H1 (cell line): ENCODE results near the gene SPDYE2B.
"Not testable (repeated sequence)": the region's sequence is repeated elsewhere in the genome, so short reads cannot be mapped to it uniquely, and the experiment has no call there.

Experiments
- ASH2L ChIP-seq: fragments of 200-600, 300-600 bp; sonication (generic); IDR thresholded peaks from one replicate; pipeline ENCODE4 v1.7.1; 2017; ENCODE audit warnings: low read length
- BRCA1 ChIP-seq: IDR thresholded peaks from 2 replicates; pipeline ENCODE4 v1.6.1; 2012; ENCODE audit warnings: low read depth, low read length, improper control_type of control experiment
- CHD2 ChIP-seq: IDR thresholded peaks from 2 replicates; pipeline ENCODE4 v1.6.1; 2012; ENCODE audit warnings: low read length, improper control_type of control experiment
- CTCF ChIP-seq, 3 experiments: IDR thresholded peaks; 1 replicate in 2 of 3; 2 replicates in 1 of 3; pipeline versions ENCODE4 v1.5.1 to v1.6.1; 2011; ENCODE audit warnings: low read length in 3 of 3, mild to moderate bottlenecking in 3 of 3, inconsistent platforms in 2 of 3, low read depth in 1 of 3, moderate library complexity in 1 of 3; ENCODE audit not compliant: insufficient read depth in 1 of 3; ENCODE audit errors: control extremely low read depth in 1 of 3
- EP300 ChIP-seq, 2 experiments: IDR thresholded peaks; 1 replicate in 1 of 2; 2 replicates in 1 of 2; pipeline ENCODE4 v1.6.1; 2011 to 2012; ENCODE audit warnings: low read depth in 2 of 2, low read length in 2 of 2, mild to moderate bottlenecking in 2 of 2, borderline replicate concordance in 1 of 2, inconsistent platforms in 1 of 2, moderate library complexity in 1 of 2
- FOSL1 ChIP-seq: IDR thresholded peaks from 2 replicates; pipeline ENCODE4 v1.6.1; 2011; ENCODE audit warnings: mild to moderate bottlenecking, low read depth, low read length, moderate library complexity; ENCODE audit not compliant: insufficient read depth
- MAX ChIP-seq: IDR thresholded peaks from 2 replicates; pipeline ENCODE4 v1.6.1; 2012; ENCODE audit warnings: inconsistent platforms
- PHF8 ChIP-seq: fragments of 200-600 bp; sonication (generic); conservative IDR thresholded peaks from 2 replicates; pipeline ENCODE4 v1.7.1; 2012; ENCODE audit warnings: low read depth, mild to moderate bottlenecking, inconsistent platforms, low read length, moderate library complexity
- POLR2A ChIP-seq, 2 experiments: IDR thresholded peaks; 1 replicate in 1 of 2; 2 replicates in 1 of 2; pipeline ENCODE4 v1.6.1; 2011; ENCODE audit warnings: low read depth in 2 of 2, low read length in 2 of 2, mild to moderate bottlenecking in 2 of 2; ENCODE audit errors: control extremely low read depth in 1 of 2
- POLR2AphosphoS5 ChIP-seq: IDR thresholded peaks from 2 replicates; pipeline ENCODE4 v1.6.1; 2011; ENCODE audit warnings: low read depth, low read length
- RAD21 ChIP-seq, 2 experiments: IDR thresholded peaks in 1 of 2; conservative IDR thresholded peaks in 1 of 2; 2 replicates each; pipeline ENCODE4 v1.6.1; 2011; ENCODE audit warnings: low read depth in 2 of 2, low read length in 2 of 2, improper control_type of control experiment in 1 of 2, inconsistent platforms in 1 of 2, mild to moderate bottlenecking in 1 of 2, moderate library complexity in 1 of 2
- RBBP5 ChIP-seq: IDR thresholded peaks from 2 replicates; pipeline ENCODE4 v1.7.1; 2012; ENCODE audit warnings: low read depth, mild to moderate bottlenecking, inconsistent platforms, low read length, moderate library complexity, borderline replicate concordance
- RFX5 ChIP-seq: IDR thresholded peaks from 2 replicates; pipeline ENCODE4 v1.6.1; 2011; ENCODE audit warnings: low read depth, low read length, improper control_type of control experiment, borderline replicate concordance
- ZNF274 ChIP-seq: IDR thresholded peaks from 2 replicates; pipeline ENCODE4 v1.7.0; 2012; ENCODE audit warnings: low read length, borderline replicate concordance; ENCODE audit errors: extremely low read depth

- not testable (repeated sequence) for TF ChIP-seq CTCF (IDR thresholded peaks at IDR 0.05; ENCODE audit: control extremely low read depth in 1 of 3, insufficient read depth in 1 of 3, low read depth in 1 of 3, low read length in 3 of 3); RFX5; ASH2L; RAD21 (IDR thresholded peaks at IDR 0.05 in 1 of 2, conservative IDR thresholded peaks at IDR 0.05 in 1 of 2; ENCODE audit: low read depth in 2 of 2, low read length in 2 of 2); PHF8; MAX; EP300 (IDR thresholded peaks at IDR 0.05; ENCODE audit: borderline replicate concordance in 1 of 2, low read depth in 2 of 2, low read length in 2 of 2); ZNF274; POLR2A (IDR thresholded peaks at IDR 0.05; ENCODE audit: control extremely low read depth in 1 of 2, low read depth in 2 of 2, low read length in 2 of 2); POLR2AphosphoS5; CHD2; RBBP5; FOSL1; BRCA1
Measured at GRCh38 chr7:102615930-102616329, 34.2 kb upstream of the SPDYE2B start.
